ENCODE measurements around the gene FSHB. TPM values are rescaled to one million over a fixed set of nuclear protein-coding genes. Genes with fewer than 3 reads are reported as not detected.
"Not testable (repeated sequence)": the region's sequence is repeated elsewhere in the genome, so short reads cannot be mapped to it uniquely, and the experiment has no call there.

Gene FSHB
- total RNA-seq, 4 donors from 2014 or later, result not detected

DNA sequence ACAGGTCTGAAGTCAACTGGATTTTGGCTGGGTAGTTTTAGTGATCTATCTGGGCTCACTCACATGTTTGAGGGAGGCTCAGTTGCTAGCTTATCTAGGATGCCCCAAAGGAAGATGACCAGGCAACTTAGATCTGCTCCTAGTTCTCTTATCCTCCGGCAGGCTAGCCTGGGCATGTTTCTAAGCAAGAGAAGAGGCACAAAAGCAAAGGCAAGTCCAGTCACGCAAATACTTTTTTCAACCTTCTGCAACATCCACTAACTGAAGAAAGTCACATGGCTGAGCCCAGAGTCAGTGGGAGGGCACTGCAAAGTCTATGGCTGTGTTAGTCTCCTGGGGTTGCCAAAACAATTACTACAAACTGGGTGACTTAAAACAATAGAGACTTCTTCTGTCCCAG, 32.9 kb upstream of the FSHB start:
- H3K4me3 ChIP-seq, result no peak overlapping the region
- no peaks in the 10 kb centered on the region for H3K36me3 ChIP-seq
- 88% methylated on average over 2 of the region's 2 CpGs; no CpG with 5 or more reads in 1 of the 2 donors for WGBS, 2 donors (ENCODE audit: low coverage in 1 of 2)
- in situ Hi-C loops (cut with MboI; ENCODE audit: low pct_ligation_motif_present in 1 of 4, low pct_unique_long_range_greater_than_20kb in 1 of 4, low sequenced_read_pairs in 3 of 4) (no loop called here), intact Hi-C loops (cut with DNase I; ENCODE audit: low total_unique reads) (no loop called here)
- no peak for DNase-seq
- H3K4me1 ChIP-seq, result no peaks in the 10 kb centered on the region
- no peaks in the 10 kb centered on the region for H3K27me3 ChIP-seq
- H3K9me3 ChIP-seq, result no peaks in the 10 kb centered on the region
- TF ChIP-seq POLR2A (IDR thresholded peaks at IDR 0.05) (no peak), CTCF (IDR thresholded peaks at IDR 0.05) (no peak), EP300 (IDR thresholded peaks at IDR 0.05; ENCODE audit: low read depth) (no peak), POLR2AphosphoS5 (IDR thresholded peaks at IDR 0.05) (no peak)
- H3K27ac ChIP-seq, result no peak overlapping the region

DNA sequence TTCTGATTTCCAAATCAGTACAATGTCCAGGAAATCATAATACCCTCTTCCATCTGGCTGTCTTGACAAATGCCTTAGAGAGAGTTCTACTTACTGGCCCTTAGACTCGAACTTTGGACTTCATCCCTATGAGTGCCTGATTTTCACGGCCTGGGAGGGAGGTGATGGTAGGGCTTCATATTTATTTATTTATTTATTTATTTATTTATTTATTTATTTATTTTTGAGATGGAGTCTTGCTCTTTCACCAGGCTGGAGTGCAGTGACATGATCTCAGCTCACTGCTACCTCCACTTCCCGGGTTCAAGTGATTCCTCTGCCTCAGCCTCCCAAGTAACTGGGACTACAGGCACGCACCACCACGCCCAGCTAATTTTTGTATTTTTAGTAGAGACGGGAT, 27.8 kb upstream of the FSHB start:
- H3K27me3 ChIP-seq; H3K27ac ChIP-seq; H3K4me1 ChIP-seq; intact Hi-C loops (cut with DNase I; ENCODE audit: low total_unique reads); in situ Hi-C loops (cut with MboI; ENCODE audit: low pct_ligation_motif_present in 1 of 4, low pct_unique_long_range_greater_than_20kb in 1 of 4, low sequenced_read_pairs in 3 of 4); H3K9me3 ChIP-seq; DNase-seq; H3K36me3 ChIP-seq; H3K4me3 ChIP-seq: not testable (repeated sequence)
- WGBS, 2 donors (ENCODE audit: low coverage in 1 of 2), result 66 to 81% methylated on average over 2 to 6 of the region's 6 CpGs

GRCh38 chr11:30203850-30204249, 27.0 kb upstream of the FSHB start:
- no peaks in the 10 kb centered on the region for H3K27me3 ChIP-seq
- no peak overlapping the region for H3K27ac ChIP-seq
- TF ChIP-seq POLR2A (IDR thresholded peaks at IDR 0.05) (no peak), CTCF (IDR thresholded peaks at IDR 0.05) (no peak), POLR2AphosphoS5 (IDR thresholded peaks at IDR 0.05) (no peak), EP300 (IDR thresholded peaks at IDR 0.05; ENCODE audit: low read depth) (no peak)
- H3K4me3 ChIP-seq, result no peak overlapping the region
- no peaks in the 10 kb centered on the region for H3K36me3 ChIP-seq
- no peak for DNase-seq
- no peaks in the 10 kb centered on the region for H3K4me1 ChIP-seq
- in situ Hi-C loops (cut with MboI; ENCODE audit: low pct_ligation_motif_present in 1 of 4, low pct_unique_long_range_greater_than_20kb in 1 of 4, low sequenced_read_pairs in 3 of 4) (no loop called here), intact Hi-C loops (cut with DNase I; ENCODE audit: low total_unique reads) (no loop called here)
- H3K9me3 ChIP-seq, result no peaks in the 10 kb centered on the region
- WGBS, 2 donors (ENCODE audit: low coverage in 1 of 2), result 64% methylated on average over 1 of the region's 1 CpG; no CpG with 5 or more reads in 1 of the 2 donors

GRCh38 chr11:30206249-30206996, 24.4 kb upstream of the FSHB start:
- intact Hi-C loops (cut with DNase I; ENCODE audit: low total_unique reads), result no loop called here
- WGBS, 2 donors (ENCODE audit: low coverage in 1 of 2), result 56 to 63% methylated on average over 4 to 5 of the region's 5 CpGs
- TF ChIP-seq POLR2AphosphoS5 (IDR thresholded peaks at IDR 0.05) (no peak), CTCF (IDR thresholded peaks at IDR 0.05) (no peak), EP300 (IDR thresholded peaks at IDR 0.05; ENCODE audit: low read depth) (no peak), POLR2A (IDR thresholded peaks at IDR 0.05) (no peak)
- in situ Hi-C loops (cut with MboI; ENCODE audit: low pct_ligation_motif_present in 1 of 4, low pct_unique_long_range_greater_than_20kb in 1 of 4, low sequenced_read_pairs in 3 of 4), result no loop called here
- H3K27ac ChIP-seq, result no peak overlapping the region
- H3K4me1 ChIP-seq, result no peaks in the 10 kb centered on the region
- no peak overlapping the region for H3K4me3 ChIP-seq
- H3K27me3 ChIP-seq, result no peaks in the 10 kb centered on the region
- no peak for DNase-seq
- H3K36me3 ChIP-seq, result no peaks in the 10 kb centered on the region
- no peaks in the 10 kb centered on the region for H3K9me3 ChIP-seq

GRCh38 chr11:30210357-30210756, 20.5 kb upstream of the FSHB start:
- H3K9me3 ChIP-seq, result no peaks in the 10 kb centered on the region
- H3K4me3 ChIP-seq, result no peak overlapping the region
- WGBS, 2 donors (ENCODE audit: low coverage in 1 of 2), result 20 to 53% methylated on average over 1 to 2 of the region's 2 CpGs
- no peak for TF ChIP-seq POLR2A (IDR thresholded peaks at IDR 0.05)
- no peak for TF ChIP-seq POLR2AphosphoS5 (IDR thresholded peaks at IDR 0.05)
- TF ChIP-seq EP300 (IDR thresholded peaks at IDR 0.05; ENCODE audit: low read depth), result no peak
- TF ChIP-seq CTCF (IDR thresholded peaks at IDR 0.05), result no peak
- H3K27ac ChIP-seq, result no peak overlapping the region
- no peaks in the 10 kb centered on the region for H3K36me3 ChIP-seq
- H3K27me3 ChIP-seq, result no peaks in the 10 kb centered on the region
- DNase-seq, result no peak
- in situ Hi-C loops (cut with MboI; ENCODE audit: low pct_ligation_motif_present in 1 of 4, low pct_unique_long_range_greater_than_20kb in 1 of 4, low sequenced_read_pairs in 3 of 4) (no loop called here), intact Hi-C loops (cut with DNase I; ENCODE audit: low total_unique reads) (no loop called here)
- H3K4me1 ChIP-seq, result no peaks in the 10 kb centered on the region
